Cardiac septum (tissue), 1 donor: ENCODE results near the gene ZC3H14. TPM values are rescaled to one million over a fixed set of nuclear protein-coding genes. Genes with fewer than 3 reads are reported as not detected.

ENCODE experiments used
- DNase-seq: peaks from one replicate; pipeline ENCODE4 v3.0.0-alpha.2; 2020; ENCODE audit warnings: low spot score
- intact Hi-C: fragments of 100-400 bp; cut with DNase I; formaldehyde crosslinking; loops from one replicate; pipeline ENCODE4 v1.14.0; 2022
- total RNA-seq: library from RNA; stranded (reverse); fragmentation: NEBNext Ultra II Directional; extraction: Animal tissue kit (Norgen Biotek cat#: 25700); gene quantifications from one replicate; pipeline ENCODE4 v1.2.1, GENCODE V29; 2021
- donor health status: DM: no; HTN: no; CAD: no.

The ZC3H14 gene
- total RNA-seq, 1 donor from 2014 or later = 39.7 TPM

DNA sequence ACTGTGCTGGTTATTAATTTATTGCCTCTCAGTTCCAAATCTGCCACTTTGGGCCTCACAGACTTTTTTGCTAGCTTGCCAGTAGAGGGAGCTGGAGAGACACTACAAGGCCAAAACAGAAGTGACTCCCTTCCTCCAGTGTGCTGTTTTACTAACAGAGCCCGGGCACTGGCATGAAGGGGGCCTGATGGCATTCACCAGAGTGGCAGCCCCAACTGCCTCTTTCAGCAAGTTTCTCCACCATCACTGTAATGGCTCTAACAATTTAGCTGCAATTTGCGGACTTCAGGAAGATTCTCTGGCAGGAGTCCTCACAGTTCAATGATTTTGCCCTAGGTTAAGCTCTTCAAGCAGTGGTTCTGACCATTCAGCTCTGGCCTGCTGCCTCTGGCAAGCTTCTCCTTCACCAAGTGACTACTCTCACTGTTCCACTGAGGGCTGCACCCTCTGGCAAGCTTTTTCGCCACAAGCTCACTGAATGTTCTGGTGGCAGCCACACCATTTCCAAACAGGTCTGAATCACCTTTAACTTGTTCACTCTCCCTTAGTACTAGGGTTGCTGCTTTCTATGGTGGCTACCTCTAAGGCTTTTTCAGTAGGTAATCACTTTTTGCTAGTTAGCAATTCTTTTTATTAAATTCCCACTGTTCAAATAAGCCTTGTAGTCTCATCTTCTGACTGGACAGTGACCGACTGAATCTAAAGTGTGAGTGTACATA lies 104.9 kb downstream of the ZC3H14 start:
- intact Hi-C loops = no loop called here
- DNase-seq = no peak

GRCh38 chr14:88668448-88669116 lies 105.7 kb downstream of the ZC3H14 start:
- intact Hi-C loops = no loop called here
- DNase-seq = no peak

DNA sequence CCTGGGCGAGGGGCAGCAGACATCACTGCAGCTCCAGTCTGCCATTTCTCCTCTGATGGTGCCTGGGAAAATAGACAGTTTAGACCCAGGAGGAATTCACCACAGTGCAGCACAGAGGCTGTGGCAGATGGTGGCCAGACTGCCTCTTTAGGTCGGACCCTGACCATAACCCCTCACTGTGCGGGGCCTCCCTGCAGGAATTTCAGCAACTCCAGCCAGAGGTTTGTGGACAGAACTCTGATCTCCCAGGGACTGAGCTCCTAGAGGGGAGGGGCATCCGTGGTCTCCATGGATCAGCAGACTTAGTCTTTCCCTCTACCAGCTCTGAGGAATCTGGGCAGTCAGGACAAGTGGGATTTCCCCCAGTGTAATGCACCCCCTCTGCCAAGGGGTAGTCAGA lies 106.5 kb downstream of the ZC3H14 start:
- no peak for DNase-seq
- intact Hi-C loops = no loop called here

Other genes with a start within 250 kb of the ZC3H14 start
- not detected for gene KCNK10, start 239.8 kb upstream of the ZC3H14 start, total RNA-seq
- 7.2 TPM for gene SPATA7, start 177.4 kb upstream of the ZC3H14 start, total RNA-seq
- gene PTPN21, start 8.0 kb upstream of the ZC3H14 start, total RNA-seq = 56.8 TPM
- gene EML5, start 229.9 kb downstream of the ZC3H14 start, total RNA-seq = 0.24 TPM